CD4-positive, alpha-beta T cell (primary cell): ENCODE results near the gene P4HTM. TPM values are rescaled to one million over a fixed set of nuclear protein-coding genes. Genes with fewer than 3 reads are reported as not detected.

Experiments
- ATAC-seq: fragments of 200-7000 bp; cut with Tn5 transposase; one replicate; pipeline ENCODE4 v1.10.0; 2022; ENCODE audit warnings: mild to moderate bottlenecking; ENCODE audit not compliant: poor library complexity
- CTCF ChIA-PET: fragments of 350-600 bp; sonication (Branson Sonifier 250); formaldehyde crosslinking; loops from one replicate; lab custom pipeline; 2021; ENCODE audit warnings: antibody characterized with exemption, inconsistent platforms; lab: Charles Lee
- POLR2A ChIA-PET: fragments of 350-600 bp; sonication (Branson Sonifier 250); formaldehyde crosslinking; loops from one replicate; lab custom pipeline; 2021; ENCODE audit warnings: antibody characterized with exemption, inconsistent platforms; lab: Charles Lee
- DNase-seq, 14 experiments: peaks; one replicate each; pipeline ENCODE4 v3.0.0-alpha.2; 2013 to 2020; ENCODE audit warnings: mixed read lengths in 2 of 14
- H3K27ac ChIP-seq, 2 donors: one replicate each; pipeline versions ENCODE4 v1.5.1 to v1.7.0; 2013; ENCODE audit warnings: low read length in 2 of 2, low read depth in 1 of 2, mild to moderate bottlenecking in 1 of 2
- H3K27me3 ChIP-seq, 2 experiments: 1 replicate in 1 of 2; 2 replicates in 1 of 2; pipeline versions ENCODE4 v1.6.1 to v1.7.0; 2013; ENCODE audit warnings: low read length in 2 of 2, control low read depth in 1 of 2, mild to moderate bottlenecking in 1 of 2, moderate library complexity in 1 of 2; ENCODE audit not compliant: insufficient read depth in 2 of 2, control insufficient read depth in 1 of 2
- H3K36me3 ChIP-seq: one replicate; pipeline ENCODE4 v1.6.1; 2013; ENCODE audit warnings: low read length, control low read depth; ENCODE audit not compliant: insufficient read depth
- H3K4me1 ChIP-seq: one replicate; pipeline ENCODE4 v1.6.1; 2013; ENCODE audit warnings: low read length, control low read depth; ENCODE audit not compliant: insufficient read depth
- H3K4me3 ChIP-seq: one replicate; pipeline ENCODE4 v1.5.1; 2013; ENCODE audit warnings: mild to moderate bottlenecking, low read length, moderate library complexity
- H3K9me3 ChIP-seq, 2 experiments: 1 replicate in 1 of 2; 2 replicates in 1 of 2; pipeline versions ENCODE4 v1.6.1 to v1.7.0; 2013; ENCODE audit warnings: low read length in 2 of 2, mild to moderate bottlenecking in 2 of 2, control low read depth in 1 of 2, moderate library complexity in 1 of 2; ENCODE audit not compliant: control insufficient read depth in 1 of 2, insufficient read depth in 1 of 2
- H3K27ac Mint-ChIP-seq: one replicate; pipeline ENCODE4 v1.8.0; 2020; ENCODE audit warnings: mixed read lengths
- H3K27me3 Mint-ChIP-seq: one replicate; pipeline ENCODE4 v1.8.0; 2021; ENCODE audit warnings: mixed read lengths
- H3K36me3 Mint-ChIP-seq: one replicate; pipeline ENCODE4 v1.8.0; 2021; ENCODE audit warnings: low read depth, mixed read lengths
- H3K4me1 Mint-ChIP-seq: one replicate; pipeline ENCODE4 v1.8.0; 2021; ENCODE audit warnings: low read depth, mixed read lengths
- H3K4me3 Mint-ChIP-seq: one replicate; pipeline ENCODE4 v1.8.0; 2020; ENCODE audit warnings: mild to moderate bottlenecking, mixed read lengths
- H3K9me3 Mint-ChIP-seq: one replicate; pipeline ENCODE4 v1.8.0; 2020; ENCODE audit warnings: mixed read lengths
- intact Hi-C, 2 experiments: fragments of 100-400 bp; cut with DNase I in 1 of 2; cut with micrococcal nuclease in 1 of 2; formaldehyde crosslinking; loops; one replicate each; pipeline versions ENCODE4 v1.15.1 to v1.9.0; 2023 to 2025; cut with DNase I, micrococcal nuclease
- total RNA-seq, 174 experiments: library from RNA in 2 of 174; stranded (reverse) in 2 of 174; gene quantifications; one replicate each; pipeline ENCODE4 v1.2.3 and lab custom pipeline; 2021 to 2026
- TF ChIP-seq, protein P1 (sequence below): fragments of 200-600 bp; IDR thresholded peaks from one replicate; pipeline ENCODE4 v1.8.0; 2022; ENCODE audit warnings: antibody characterized with exemption, mild to moderate bottlenecking

P4HTM gene
- total RNA-seq, 2 experiments from 2014 or later: 45.9 to 47.0 TPM

DNA sequence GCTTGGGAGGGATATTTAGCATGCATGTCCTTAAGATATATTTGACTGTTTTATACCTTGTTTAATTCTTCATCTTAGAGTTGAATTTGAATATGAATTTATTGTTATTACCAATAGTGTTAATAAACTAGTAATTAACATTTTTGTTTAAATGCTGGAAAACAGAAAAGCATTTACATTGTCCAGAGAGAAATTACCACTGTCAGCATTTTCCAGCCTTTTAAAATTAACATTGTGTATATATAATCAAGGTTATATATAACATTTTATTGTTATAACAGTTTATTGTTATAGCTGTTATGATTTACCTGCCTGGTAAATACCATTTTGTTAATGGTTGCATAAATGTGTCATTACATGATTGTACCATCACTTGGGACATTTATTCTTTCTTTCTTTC is 8.0 kb upstream of the P4HTM start:
- H3K36me3 ChIP-seq: peaks cover 82% of the 10 kb centered on the region
- POLR2A ChIA-PET: no interaction called here

GRCh38 chr3:48982686-48983085 is 7.4 kb upstream of the P4HTM start:
- ATAC-seq (no peak), DNase-seq (no peak)
- peaks cover 2% of the 10 kb centered on the region for H3K4me1 Mint-ChIP-seq
- ChIA-PET CTCF (no interaction called here), POLR2A (no interaction called here)
- H3K27me3 Mint-ChIP-seq: no peaks in the 10 kb centered on the region
- Histone ChIP-seq H3K27ac (no peak overlapping the region), H3K4me1 (peaks cover 2% of the 10 kb centered on the region), H3K4me3 (no peak overlapping the region), H3K27me3 (no peaks in the 10 kb centered on the region), H3K9me3 (no peaks in the 10 kb centered on the region), H3K36me3 (peaks cover 75% of the 10 kb centered on the region)
- intact Hi-C loops: loop anchor here in 1 of 2 experiments (10.0 kb wide), 2 partner anchors 292 to 462 kb away; partner anchors contain the start of gene C3orf62
- H3K9me3 Mint-ChIP-seq: no peaks in the 10 kb centered on the region
- H3K36me3 Mint-ChIP-seq: peaks cover 70% of the 10 kb centered on the region
- H3K27ac Mint-ChIP-seq: no peak overlapping the region
- TF ChIP-seq, protein P1, sequence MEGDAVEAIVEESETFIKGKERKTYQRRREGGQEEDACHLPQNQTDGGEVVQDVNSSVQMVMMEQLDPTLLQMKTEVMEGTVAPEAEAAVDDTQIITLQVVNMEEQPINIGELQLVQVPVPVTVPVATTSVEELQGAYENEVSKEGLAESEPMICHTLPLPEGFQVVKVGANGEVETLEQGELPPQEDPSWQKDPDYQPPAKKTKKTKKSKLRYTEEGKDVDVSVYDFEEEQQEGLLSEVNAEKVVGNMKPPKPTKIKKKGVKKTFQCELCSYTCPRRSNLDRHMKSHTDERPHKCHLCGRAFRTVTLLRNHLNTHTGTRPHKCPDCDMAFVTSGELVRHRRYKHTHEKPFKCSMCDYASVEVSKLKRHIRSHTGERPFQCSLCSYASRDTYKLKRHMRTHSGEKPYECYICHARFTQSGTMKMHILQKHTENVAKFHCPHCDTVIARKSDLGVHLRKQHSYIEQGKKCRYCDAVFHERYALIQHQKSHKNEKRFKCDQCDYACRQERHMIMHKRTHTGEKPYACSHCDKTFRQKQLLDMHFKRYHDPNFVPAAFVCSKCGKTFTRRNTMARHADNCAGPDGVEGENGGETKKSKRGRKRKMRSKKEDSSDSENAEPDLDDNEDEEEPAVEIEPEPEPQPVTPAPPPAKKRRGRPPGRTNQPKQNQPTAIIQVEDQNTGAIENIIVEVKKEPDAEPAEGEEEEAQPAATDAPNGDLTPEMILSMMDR: no peak
- no peak overlapping the region for H3K4me3 Mint-ChIP-seq

More for the DNA sequence above, 8.0 kb upstream of the P4HTM start:
- Histone ChIP-seq H3K4me3 (no peak overlapping the region), H3K27ac (no peak overlapping the region), H3K27me3 (no peaks in the 10 kb centered on the region), H3K9me3 (no peaks in the 10 kb centered on the region), H3K4me1 (no peaks in the 10 kb centered on the region)
- intact Hi-C loops: loop anchor here in 1 of 2 experiments (10.0 kb wide), 2 partner anchors 293 to 463 kb away; partner anchors contain the start of gene C3orf62
- H3K9me3 Mint-ChIP-seq: no peaks in the 10 kb centered on the region
- H3K27ac Mint-ChIP-seq: no peak overlapping the region
- H3K27me3 Mint-ChIP-seq: no peaks in the 10 kb centered on the region
- peaks cover 70% of the 10 kb centered on the region for H3K36me3 Mint-ChIP-seq
- CTCF ChIA-PET: no interaction called here
- no peak overlapping the region for H3K4me3 Mint-ChIP-seq
- DNase-seq (no peak), ATAC-seq (no peak)
- H3K4me1 Mint-ChIP-seq: no peaks in the 10 kb centered on the region
- TF ChIP-seq, protein P1: no peak

- intact Hi-C loops: loop anchor here in 1 of 2 experiments (10.0 kb wide), 2 partner anchors 292 to 462 kb away; partner anchors contain the start of gene C3orf62
- TF ChIP-seq, protein P1: no peak
- Mint-ChIP-seq H3K4me3 (no peak overlapping the region), H3K27ac (no peak overlapping the region), H3K27me3 (no peaks in the 10 kb centered on the region), H3K4me1 (peaks cover 6% of the 10 kb centered on the region), H3K9me3 (no peaks in the 10 kb centered on the region), H3K36me3 (peaks cover 69% of the 10 kb centered on the region)
- Histone ChIP-seq H3K27me3 (no peaks in the 10 kb centered on the region), H3K36me3 (peaks cover 71% of the 10 kb centered on the region), H3K9me3 (no peaks in the 10 kb centered on the region), H3K4me1 (peaks cover 6% of the 10 kb centered on the region), H3K4me3 (no peak overlapping the region), H3K27ac (no peak overlapping the region)
- POLR2A ChIA-PET: no interaction called here
- no peak for DNase-seq
- no peak for ATAC-seq
- CTCF ChIA-PET: no interaction called here
These were observed 6.9 kb upstream of the P4HTM start for GRCh38 chr3:48983096-48983495.
